GM23338 (cell line): Measurements from ENCODE around the gene DTD1. TPM values are rescaled to one million over a fixed set of nuclear protein-coding genes. Genes with fewer than 3 reads are reported as not detected.
A peak's percentile ranks its signal among the peaks of the same experiment; 100 is the strongest.

Experiments used
- ATAC-seq: fragments of 200-7000 bp; cut with Tn5 transposase; 3 replicates; pipeline ENCODE4 v1.9.1; 2020
- DNase-seq: peaks from one replicate; pipeline ENCODE4 v3.0.0-alpha.2; 2015; ENCODE audit warnings: low spot score
- H2AFZ ChIP-seq: fragments of 200-600 bp; sonication (generic); 2 replicates; pipeline ENCODE4 v1.8.0; 2016; ENCODE audit warnings: antibody characterized with exemption, mild to moderate bottlenecking, moderate library complexity
- H3F3A ChIP-seq: fragments of 200-600 bp; sonication (generic); replicated peaks from 2 replicates; pipeline ENCODE4 v1.8.0; 2017; ENCODE audit warnings: antibody characterized with exemption, mixed run types, low read depth
- H3K27ac ChIP-seq: fragments of 200-600 bp; sonication (generic); 2 replicates; pipeline ENCODE4 v1.6.1; 2016; ENCODE audit warnings: low read depth
- H3K27me3 ChIP-seq: fragments of 200-600 bp; sonication (generic); 2 replicates; pipeline ENCODE4 v1.8.0; 2016; ENCODE audit warnings: mild to moderate bottlenecking, mixed run types, moderate library complexity; ENCODE audit not compliant: insufficient read depth
- H3K36me3 ChIP-seq: fragments of 200-600 bp; sonication (generic); 2 replicates; pipeline ENCODE4 v1.8.0; 2016; ENCODE audit warnings: mild to moderate bottlenecking; ENCODE audit not compliant: insufficient read depth
- H3K4me1 ChIP-seq: fragments of 200-600 bp; sonication (generic); 2 replicates; pipeline ENCODE4 v1.8.0; 2016; ENCODE audit warnings: mild to moderate bottlenecking, moderate library complexity; ENCODE audit not compliant: insufficient read depth
- H3K4me2 ChIP-seq: fragments of 200-600 bp; sonication (generic); 2 replicates; pipeline ENCODE4 v1.7.1; 2017; ENCODE audit warnings: mixed run types
- H3K4me3 ChIP-seq: fragments of 200-600 bp; sonication (generic); 2 replicates; pipeline ENCODE4 v1.6.1; 2016; ENCODE audit warnings: mixed run types
- H3K79me2 ChIP-seq: fragments of 200-600 bp; sonication (generic); replicated peaks from 2 replicates; pipeline ENCODE4 v1.8.0; 2017; ENCODE audit warnings: mild to moderate bottlenecking; ENCODE audit not compliant: insufficient read depth
- H3K9me2 ChIP-seq: fragments of 200-600 bp; sonication (generic); 2 replicates; pipeline ENCODE4 v1.8.0; 2017; ENCODE audit not compliant: insufficient read depth
- H4K20me1 ChIP-seq: fragments of 200-600 bp; sonication (generic); replicated peaks from 2 replicates; pipeline ENCODE4 v1.8.0; 2017; ENCODE audit warnings: mild to moderate bottlenecking; ENCODE audit not compliant: insufficient read depth
- H3K27ac Mint-ChIP-seq: 2 replicates; pipeline ENCODE4 v1.8.0; 2020; ENCODE audit warnings: inconsistent platforms, mild to moderate bottlenecking, moderate library complexity, mixed read lengths
- H3K27me3 Mint-ChIP-seq: 3 replicates; pipeline ENCODE4 v1.8.0; 2022; ENCODE audit warnings: low read depth, mild to moderate bottlenecking, moderate library complexity, mixed read lengths, inconsistent platforms; ENCODE audit not compliant: insufficient read depth, poor library complexity
- H3K36me3 Mint-ChIP-seq: 3 replicates; pipeline ENCODE4 v1.8.0; 2021; ENCODE audit warnings: low read depth, mild to moderate bottlenecking, inconsistent platforms, moderate library complexity, mixed read lengths
- H3K4me1 Mint-ChIP-seq: 3 replicates; pipeline ENCODE4 v1.8.0; 2020; ENCODE audit warnings: mild to moderate bottlenecking, inconsistent platforms, mixed read lengths
- H3K4me3 Mint-ChIP-seq: 3 replicates; pipeline ENCODE4 v1.8.0; 2021; ENCODE audit warnings: moderate library complexity, mild to moderate bottlenecking, inconsistent platforms, mixed read lengths
- H3K9me3 Mint-ChIP-seq: 3 replicates; pipeline ENCODE4 v1.8.0; 2020; ENCODE audit warnings: moderate library complexity, mild to moderate bottlenecking, inconsistent platforms, mixed read lengths
- CREB1 ChIP-seq: fragments of 250-450 bp; sonication (Bioruptor Pico); IDR thresholded peaks from 2 replicates; pipeline ENCODE4 v1.5.0; 2020; ENCODE audit warnings: low read depth, mild to moderate bottlenecking, moderate library complexity
- EZH2 ChIP-seq: fragments of 200-600 bp; sonication (generic); IDR thresholded peaks from one replicate; pipeline ENCODE4 v1.8.0; 2017; ENCODE audit warnings: antibody characterized with exemption, mild to moderate bottlenecking, low read depth; ENCODE audit not compliant: unreplicated experiment
- EZH2phosphoT487 ChIP-seq: fragments of 200-600 bp; sonication (generic); IDR thresholded peaks from one replicate; pipeline ENCODE4 v1.8.1; 2018; ENCODE audit warnings: antibody characterized with exemption; ENCODE audit not compliant: unreplicated experiment
- NANOG ChIP-seq: IDR thresholded peaks from 2 replicates; pipeline ENCODE4 v1.6.1; 2016; ENCODE audit warnings: antibody characterized with exemption, borderline replicate concordance
- POLR2AphosphoS5 ChIP-seq: IDR thresholded peaks from 2 replicates; pipeline ENCODE4 v1.6.1; 2016; ENCODE audit warnings: antibody characterized with exemption, low read depth
- ZNF114 ChIP-seq: fragments of 250-450 bp; sonication (Bioruptor Pico); IDR thresholded peaks from 2 replicates; pipeline ENCODE4 v1.5.0; 2020; ENCODE audit warnings: mild to moderate bottlenecking, moderate library complexity
- ZNF331 ChIP-seq: fragments of 250-450 bp; sonication (Bioruptor Pico); IDR thresholded peaks from 2 replicates; pipeline ENCODE4 v1.5.0; 2020; ENCODE audit warnings: low read depth, mild to moderate bottlenecking, moderate library complexity
- long read RNA-seq: library from polyadenylated mRNA; unstranded; transcript quantifications from one replicate; pipeline ENCODE4 v2.0.0, GENCODE V29; 2020; ENCODE audit not compliant: unreplicated experiment
- polyA plus RNA-seq: library from polyadenylated mRNA; unstranded; fragments of >200 nt; fragmentation: Nextera tagmentation; extraction: Ambion mirVana; gene quantifications from 2 replicates; pipeline ENCODE4 v1.2.1, GENCODE V29; 2016
- total RNA-seq: library from RNA; depleted of rRNA; stranded (reverse); fragments of >200 nt; shearing (Covaris generic); gene quantifications from 2 replicates; pipeline ENCODE4 v1.2.3, GENCODE V29; 2014; rRNA removed
- TF ChIP-seq, protein P1 (sequence below), 2 experiments: fragments of 200-600 bp in 1 of 2; sonication (generic) in 1 of 2; conservative IDR thresholded peaks; 2 replicates each; pipeline versions ENCODE4 v1.5.1 to v1.6.1; 2016 to 2017; ENCODE audit warnings: antibody characterized with exemption in 2 of 2, low read depth in 2 of 2, mild to moderate bottlenecking in 2 of 2, moderate library complexity in 1 of 2
- TF ChIP-seq, protein P2 (sequence below): IDR thresholded peaks from one replicate; pipeline ENCODE4 v1.6.1; 2018; ENCODE audit warnings: antibody characterized with exemption; ENCODE audit not compliant: unreplicated experiment
- TF ChIP-seq, protein P3 (sequence below): fragments of 250-450 bp; sonication (Bioruptor Pico); IDR thresholded peaks from 2 replicates; pipeline ENCODE4 v1.5.0; 2020; ENCODE audit warnings: mild to moderate bottlenecking, moderate library complexity

DTD1 gene, protein sequence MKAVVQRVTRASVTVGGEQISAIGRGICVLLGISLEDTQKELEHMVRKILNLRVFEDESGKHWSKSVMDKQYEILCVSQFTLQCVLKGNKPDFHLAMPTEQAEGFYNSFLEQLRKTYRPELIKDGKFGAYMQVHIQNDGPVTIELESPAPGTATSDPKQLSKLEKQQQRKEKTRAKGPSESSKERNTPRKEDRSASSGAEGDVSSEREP
- 69.8 and 82.7 TPM in 2 replicates for total RNA-seq
- polyA plus RNA-seq = 65.6 and 74.0 TPM in 2 replicates
- long read RNA-seq, transcript DTD1-201 (6 exons, 1,387 nt) = major isoform, 65 of 68 reads
- long read RNA-seq, partial matches to known transcripts = 1 of 68 reads
- long read RNA-seq, other reads (novel, unspliced or antisense) = 2 of 68 reads

DNA sequence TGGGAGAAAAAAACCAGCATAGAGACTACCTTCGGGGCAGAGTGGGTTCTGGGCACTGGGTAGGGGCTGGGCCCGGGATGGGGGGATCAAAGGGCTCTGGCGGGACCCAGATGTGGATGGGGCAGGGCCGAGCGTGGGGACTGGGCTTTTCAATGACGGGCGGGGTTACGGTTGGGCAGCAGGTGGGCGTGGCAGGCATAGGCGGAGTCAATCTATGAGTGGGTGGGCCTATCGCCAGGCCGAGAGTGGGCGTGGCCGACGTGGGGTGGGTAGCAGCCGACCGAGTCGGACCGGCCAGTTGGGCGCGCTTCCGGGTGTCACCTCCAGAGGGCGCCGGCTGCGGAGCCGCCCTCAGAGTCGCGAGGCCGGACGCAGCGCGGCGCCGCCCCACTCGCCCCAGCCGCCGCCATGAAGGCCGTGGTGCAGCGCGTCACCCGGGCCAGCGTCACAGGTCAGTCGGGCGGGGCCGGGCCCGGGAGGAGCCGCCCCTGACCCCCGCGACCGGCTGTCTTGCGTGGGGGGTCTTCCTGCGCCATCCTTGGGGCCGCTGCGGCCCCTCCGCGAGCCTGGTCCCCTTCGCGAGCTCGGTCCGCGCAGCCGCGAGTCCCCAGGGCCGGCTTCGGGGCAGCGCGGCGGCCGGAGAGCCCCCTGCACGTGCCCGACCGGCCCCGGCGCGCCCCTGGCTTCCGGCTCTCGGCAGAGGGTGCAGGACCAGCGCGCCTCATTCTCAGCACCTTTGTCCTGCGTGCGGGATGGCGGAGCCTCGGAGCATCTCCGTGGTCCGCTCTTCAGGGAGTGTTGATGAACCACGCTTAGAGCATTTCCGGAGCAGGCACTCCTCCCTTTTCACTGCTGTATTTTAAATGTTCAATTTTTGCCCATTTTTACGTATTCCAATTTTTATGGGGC is at the start of gene DTD1:
DTD1 (plus strand) TSS at position 390 of the 909 bp plus-strand sequence; CDS start at position 409, 19 bp downstream.
- ATAC-seq (peak; percentile 86), DNase-seq (peak; percentile 96)
- Mint-ChIP-seq H3K4me1 (peaks cover 43% of the 10 kb centered on the region), H3K36me3 (no peaks in the 10 kb centered on the region; the same call in 1 of the 3 replicates), H3K27me3 (peaks cover 3% of the 10 kb centered on the region), H3K4me3 (peak within 1 kb of the TSS; percentile 87), H3K27ac (peak within 1 kb of the TSS; percentile 80), H3K9me3 (no peaks in the 10 kb centered on the region)
- Histone ChIP-seq H3K27me3 (no peaks in the 10 kb centered on the region), H3K4me1 (peaks cover 41% of the 10 kb centered on the region), H3K36me3 (no peaks in the 10 kb centered on the region), H2AFZ (peak within 1 kb of the TSS; percentile 92), H3K27ac (peak within 1 kb of the TSS; percentile 63; the same call in 1 of the 2 replicates), H3K79me2 (peaks cover 28% of the 10 kb centered on the region), H3K9me2 (peaks cover 5% of the 10 kb centered on the region; the same call in 1 of the 2 replicates), H3K4me3 (peak within 1 kb of the TSS; percentile 85), H3F3A (peaks cover 3% of the 10 kb centered on the region; the same call in 1 of the 2 replicates), H4K20me1 (no peaks in the 10 kb centered on the region), H3K4me2 (peak within 1 kb of the TSS; percentile 91)
- TF ChIP-seq ZNF114 (no peak), ZNF331 (CRISPR knock-in tag) (no peak), POLR2AphosphoS5 (peak; percentile 56), CREB1 (CRISPR knock-in tag) (peak; percentile 77), EZH2phosphoT487 (no peak), NANOG (no peak), EZH2 (no peak)
- TF ChIP-seq, protein P1, sequence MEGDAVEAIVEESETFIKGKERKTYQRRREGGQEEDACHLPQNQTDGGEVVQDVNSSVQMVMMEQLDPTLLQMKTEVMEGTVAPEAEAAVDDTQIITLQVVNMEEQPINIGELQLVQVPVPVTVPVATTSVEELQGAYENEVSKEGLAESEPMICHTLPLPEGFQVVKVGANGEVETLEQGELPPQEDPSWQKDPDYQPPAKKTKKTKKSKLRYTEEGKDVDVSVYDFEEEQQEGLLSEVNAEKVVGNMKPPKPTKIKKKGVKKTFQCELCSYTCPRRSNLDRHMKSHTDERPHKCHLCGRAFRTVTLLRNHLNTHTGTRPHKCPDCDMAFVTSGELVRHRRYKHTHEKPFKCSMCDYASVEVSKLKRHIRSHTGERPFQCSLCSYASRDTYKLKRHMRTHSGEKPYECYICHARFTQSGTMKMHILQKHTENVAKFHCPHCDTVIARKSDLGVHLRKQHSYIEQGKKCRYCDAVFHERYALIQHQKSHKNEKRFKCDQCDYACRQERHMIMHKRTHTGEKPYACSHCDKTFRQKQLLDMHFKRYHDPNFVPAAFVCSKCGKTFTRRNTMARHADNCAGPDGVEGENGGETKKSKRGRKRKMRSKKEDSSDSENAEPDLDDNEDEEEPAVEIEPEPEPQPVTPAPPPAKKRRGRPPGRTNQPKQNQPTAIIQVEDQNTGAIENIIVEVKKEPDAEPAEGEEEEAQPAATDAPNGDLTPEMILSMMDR (conservative IDR thresholded peaks at IDR 0.05; ENCODE audit: low read depth in 2 of 2) = peak; percentile 51 to 63
- TF ChIP-seq, protein P2, sequence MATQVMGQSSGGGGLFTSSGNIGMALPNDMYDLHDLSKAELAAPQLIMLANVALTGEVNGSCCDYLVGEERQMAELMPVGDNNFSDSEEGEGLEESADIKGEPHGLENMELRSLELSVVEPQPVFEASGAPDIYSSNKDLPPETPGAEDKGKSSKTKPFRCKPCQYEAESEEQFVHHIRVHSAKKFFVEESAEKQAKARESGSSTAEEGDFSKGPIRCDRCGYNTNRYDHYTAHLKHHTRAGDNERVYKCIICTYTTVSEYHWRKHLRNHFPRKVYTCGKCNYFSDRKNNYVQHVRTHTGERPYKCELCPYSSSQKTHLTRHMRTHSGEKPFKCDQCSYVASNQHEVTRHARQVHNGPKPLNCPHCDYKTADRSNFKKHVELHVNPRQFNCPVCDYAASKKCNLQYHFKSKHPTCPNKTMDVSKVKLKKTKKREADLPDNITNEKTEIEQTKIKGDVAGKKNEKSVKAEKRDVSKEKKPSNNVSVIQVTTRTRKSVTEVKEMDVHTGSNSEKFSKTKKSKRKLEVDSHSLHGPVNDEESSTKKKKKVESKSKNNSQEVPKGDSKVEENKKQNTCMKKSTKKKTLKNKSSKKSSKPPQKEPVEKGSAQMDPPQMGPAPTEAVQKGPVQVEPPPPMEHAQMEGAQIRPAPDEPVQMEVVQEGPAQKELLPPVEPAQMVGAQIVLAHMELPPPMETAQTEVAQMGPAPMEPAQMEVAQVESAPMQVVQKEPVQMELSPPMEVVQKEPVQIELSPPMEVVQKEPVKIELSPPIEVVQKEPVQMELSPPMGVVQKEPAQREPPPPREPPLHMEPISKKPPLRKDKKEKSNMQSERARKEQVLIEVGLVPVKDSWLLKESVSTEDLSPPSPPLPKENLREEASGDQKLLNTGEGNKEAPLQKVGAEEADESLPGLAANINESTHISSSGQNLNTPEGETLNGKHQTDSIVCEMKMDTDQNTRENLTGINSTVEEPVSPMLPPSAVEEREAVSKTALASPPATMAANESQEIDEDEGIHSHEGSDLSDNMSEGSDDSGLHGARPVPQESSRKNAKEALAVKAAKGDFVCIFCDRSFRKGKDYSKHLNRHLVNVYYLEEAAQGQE = no peak
- TF ChIP-seq, protein P3, sequence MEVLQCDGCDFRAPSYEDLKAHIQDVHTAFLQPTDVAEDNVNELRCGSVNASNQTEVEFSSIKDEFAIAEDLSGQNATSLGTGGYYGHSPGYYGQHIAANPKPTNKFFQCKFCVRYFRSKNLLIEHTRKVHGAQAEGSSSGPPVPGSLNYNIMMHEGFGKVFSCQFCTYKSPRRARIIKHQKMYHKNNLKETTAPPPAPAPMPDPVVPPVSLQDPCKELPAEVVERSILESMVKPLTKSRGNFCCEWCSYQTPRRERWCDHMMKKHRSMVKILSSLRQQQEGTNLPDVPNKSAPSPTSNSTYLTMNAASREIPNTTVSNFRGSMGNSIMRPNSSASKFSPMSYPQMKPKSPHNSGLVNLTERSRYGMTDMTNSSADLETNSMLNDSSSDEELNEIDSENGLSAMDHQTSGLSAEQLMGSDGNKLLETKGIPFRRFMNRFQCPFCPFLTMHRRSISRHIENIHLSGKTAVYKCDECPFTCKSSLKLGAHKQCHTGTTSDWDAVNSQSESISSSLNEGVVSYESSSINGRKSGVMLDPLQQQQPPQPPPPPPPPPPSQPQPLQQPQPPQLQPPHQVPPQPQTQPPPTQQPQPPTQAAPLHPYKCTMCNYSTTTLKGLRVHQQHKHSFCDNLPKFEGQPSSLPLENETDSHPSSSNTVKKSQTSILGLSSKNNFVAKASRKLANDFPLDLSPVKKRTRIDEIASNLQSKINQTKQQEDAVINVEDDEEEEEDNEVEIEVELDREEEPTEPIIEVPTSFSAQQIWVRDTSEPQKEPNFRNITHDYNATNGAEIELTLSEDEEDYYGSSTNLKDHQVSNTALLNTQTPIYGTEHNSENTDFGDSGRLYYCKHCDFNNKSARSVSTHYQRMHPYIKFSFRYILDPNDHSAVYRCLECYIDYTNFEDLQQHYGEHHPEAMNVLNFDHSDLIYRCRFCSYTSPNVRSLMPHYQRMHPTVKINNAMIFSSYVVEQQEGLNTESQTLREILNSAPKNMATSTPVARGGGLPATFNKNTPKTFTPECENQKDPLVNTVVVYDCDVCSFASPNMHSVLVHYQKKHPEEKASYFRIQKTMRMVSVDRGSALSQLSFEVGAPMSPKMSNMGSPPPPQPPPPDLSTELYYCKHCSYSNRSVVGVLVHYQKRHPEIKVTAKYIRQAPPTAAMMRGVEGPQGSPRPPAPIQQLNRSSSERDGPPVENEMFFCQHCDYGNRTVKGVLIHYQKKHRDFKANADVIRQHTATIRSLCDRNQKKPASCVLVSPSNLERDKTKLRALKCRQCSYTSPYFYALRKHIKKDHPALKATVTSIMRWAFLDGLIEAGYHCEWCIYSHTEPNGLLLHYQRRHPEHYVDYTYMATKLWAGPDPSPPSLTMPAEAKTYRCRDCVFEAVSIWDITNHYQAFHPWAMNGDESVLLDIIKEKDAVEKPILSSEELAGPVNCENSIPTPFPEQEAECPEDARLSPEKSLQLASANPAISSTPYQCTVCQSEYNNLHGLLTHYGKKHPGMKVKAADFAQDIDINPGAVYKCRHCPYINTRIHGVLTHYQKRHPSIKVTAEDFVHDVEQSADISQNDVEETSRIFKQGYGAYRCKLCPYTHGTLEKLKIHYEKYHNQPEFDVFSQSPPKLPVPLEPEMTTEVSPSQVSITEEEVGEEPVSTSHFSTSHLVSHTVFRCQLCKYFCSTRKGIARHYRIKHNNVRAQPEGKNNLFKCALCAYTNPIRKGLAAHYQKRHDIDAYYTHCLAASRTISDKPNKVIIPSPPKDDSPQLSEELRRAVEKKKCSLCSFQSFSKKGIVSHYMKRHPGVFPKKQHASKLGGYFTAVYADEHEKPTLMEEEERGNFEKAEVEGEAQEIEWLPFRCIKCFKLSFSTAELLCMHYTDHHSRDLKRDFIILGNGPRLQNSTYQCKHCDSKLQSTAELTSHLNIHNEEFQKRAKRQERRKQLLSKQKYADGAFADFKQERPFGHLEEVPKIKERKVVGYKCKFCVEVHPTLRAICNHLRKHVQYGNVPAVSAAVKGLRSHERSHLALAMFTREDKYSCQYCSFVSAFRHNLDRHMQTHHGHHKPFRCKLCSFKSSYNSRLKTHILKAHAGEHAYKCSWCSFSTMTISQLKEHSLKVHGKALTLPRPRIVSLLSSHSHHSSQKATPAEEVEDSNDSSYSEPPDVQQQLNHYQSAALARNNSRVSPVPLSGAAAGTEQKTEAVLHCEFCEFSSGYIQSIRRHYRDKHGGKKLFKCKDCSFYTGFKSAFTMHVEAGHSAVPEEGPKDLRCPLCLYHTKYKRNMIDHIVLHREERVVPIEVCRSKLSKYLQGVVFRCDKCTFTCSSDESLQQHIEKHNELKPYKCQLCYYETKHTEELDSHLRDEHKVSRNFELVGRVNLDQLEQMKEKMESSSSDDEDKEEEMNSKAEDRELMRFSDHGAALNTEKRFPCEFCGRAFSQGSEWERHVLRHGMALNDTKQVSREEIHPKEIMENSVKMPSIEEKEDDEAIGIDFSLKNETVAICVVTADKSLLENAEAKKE (CRISPR knock-in tag) = no peak
